ENCODE data around the gene LAIR2.

The LAIR2 gene

DNA sequence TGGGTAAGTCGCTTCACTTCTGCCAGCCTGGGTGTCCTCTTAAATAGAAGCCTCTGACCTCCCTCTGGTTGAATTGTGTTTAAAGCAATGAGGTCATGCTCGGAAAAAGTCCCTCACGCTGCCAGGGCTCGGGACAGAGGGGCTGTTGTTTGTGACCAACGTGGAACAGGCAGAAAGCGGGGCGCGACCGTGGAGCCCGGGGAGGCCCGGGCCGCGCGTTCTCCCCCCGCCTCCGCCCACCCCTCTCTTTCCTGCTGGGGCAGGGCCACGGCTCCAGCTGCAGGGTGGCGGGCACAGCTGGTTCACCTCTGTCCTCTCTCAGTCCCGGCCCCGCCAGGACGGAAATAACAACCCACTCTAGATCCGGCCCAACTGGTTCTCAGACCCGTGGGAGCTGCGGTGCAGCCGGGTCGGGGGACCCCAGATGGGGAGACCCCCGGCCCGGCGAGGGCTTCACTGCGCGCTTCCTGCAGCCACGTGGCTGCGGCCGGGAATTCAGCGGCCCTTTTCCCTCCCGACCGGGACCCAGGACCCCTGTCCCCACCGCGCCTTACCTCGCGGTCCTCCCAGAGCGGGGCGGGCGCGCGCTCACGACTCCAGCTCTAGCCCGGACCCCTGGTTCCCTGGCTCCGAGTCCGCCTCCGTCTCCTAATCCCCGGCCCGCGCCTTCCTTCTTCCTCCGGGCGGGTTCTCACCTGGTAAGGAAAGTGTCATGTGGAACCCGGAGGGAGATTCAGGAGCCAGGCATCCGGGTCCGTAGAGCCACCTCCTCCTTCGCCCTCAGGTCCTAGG lies 31.4 kb upstream of the LAIR2 start:
- Histone ChIP-seq H3K4me3 (replicated peaks; ENCODE audit: insufficient read depth, low read length) (no peak overlapping the region; the same call in 1 of the 2 replicates), H3K27ac (replicated peaks) (no peak overlapping the region), H3K27me3 (ENCODE audit: insufficient read depth, poor library complexity, severe bottlenecking) (peaks cover 55% of the 10 kb centered on the region)
- TF ChIP-seq, protein P1, sequence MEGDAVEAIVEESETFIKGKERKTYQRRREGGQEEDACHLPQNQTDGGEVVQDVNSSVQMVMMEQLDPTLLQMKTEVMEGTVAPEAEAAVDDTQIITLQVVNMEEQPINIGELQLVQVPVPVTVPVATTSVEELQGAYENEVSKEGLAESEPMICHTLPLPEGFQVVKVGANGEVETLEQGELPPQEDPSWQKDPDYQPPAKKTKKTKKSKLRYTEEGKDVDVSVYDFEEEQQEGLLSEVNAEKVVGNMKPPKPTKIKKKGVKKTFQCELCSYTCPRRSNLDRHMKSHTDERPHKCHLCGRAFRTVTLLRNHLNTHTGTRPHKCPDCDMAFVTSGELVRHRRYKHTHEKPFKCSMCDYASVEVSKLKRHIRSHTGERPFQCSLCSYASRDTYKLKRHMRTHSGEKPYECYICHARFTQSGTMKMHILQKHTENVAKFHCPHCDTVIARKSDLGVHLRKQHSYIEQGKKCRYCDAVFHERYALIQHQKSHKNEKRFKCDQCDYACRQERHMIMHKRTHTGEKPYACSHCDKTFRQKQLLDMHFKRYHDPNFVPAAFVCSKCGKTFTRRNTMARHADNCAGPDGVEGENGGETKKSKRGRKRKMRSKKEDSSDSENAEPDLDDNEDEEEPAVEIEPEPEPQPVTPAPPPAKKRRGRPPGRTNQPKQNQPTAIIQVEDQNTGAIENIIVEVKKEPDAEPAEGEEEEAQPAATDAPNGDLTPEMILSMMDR (IDR thresholded peaks at IDR 0.05; ENCODE audit: insufficient read depth, low read length) = no peak
- DNase-seq (ENCODE audit: low read depth in 1 of 2, low spot score in 1 of 2) = no peak

DNA sequence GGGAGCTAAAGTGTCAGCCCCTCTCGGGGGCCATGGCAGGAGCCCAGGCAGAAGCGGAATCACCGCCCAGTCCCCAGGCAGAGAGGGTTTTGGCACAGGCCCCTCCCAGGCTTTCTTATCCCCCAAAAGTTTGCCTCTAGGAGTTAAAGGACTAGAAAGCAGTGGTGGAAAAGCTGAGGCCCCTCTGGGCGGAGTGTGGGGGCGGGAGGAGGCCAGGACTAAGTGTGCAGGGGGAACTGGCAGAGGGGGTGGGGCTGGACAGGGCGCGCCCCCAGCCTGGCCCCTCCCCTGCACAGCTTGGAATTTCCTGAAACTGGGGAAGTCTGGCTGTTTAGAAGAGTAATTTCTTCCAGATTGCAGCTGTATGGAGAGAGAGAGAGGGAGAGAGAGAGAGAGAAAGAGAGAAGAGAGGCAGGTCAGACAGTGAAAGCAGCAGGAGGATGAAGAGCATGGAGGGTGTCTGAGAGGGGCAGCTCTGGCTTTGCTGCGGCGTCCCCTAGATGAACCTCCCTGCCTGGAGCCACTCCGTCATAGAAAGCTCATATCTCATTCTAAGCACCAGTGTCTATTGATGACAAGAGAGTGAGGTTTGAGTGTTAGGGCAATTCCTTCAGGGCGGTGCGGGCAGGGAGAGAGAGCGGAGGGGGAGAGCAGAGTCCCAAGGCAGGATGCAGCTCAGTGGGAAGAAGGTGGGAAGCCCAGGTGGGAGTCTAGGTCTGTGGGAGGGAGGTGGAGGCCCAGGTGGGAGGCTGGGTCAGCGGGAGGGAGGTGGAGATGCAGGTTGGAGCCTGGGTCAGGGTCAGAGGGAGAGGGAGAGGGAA lies 29.4 kb upstream of the LAIR2 start, which contains the start of gene CDC42EP5:
TSS of gene CDC42EP5 (minus strand) at position 226 of the 821 bp plus-strand sequence. CDS start 7,749 bp downstream, outside the sequence.
- no peak for DNase-seq (ENCODE audit: low read depth in 1 of 2, low spot score in 1 of 2)
- peaks cover 58% of the 10 kb centered on the region for H3K27me3 ChIP-seq (ENCODE audit: insufficient read depth, poor library complexity, severe bottlenecking)
- TF ChIP-seq SPI1 (IDR thresholded peaks at IDR 0.05; ENCODE audit: borderline replicate concordance, low read depth) (no peak), POLR2AphosphoS5 (IDR thresholded peaks at IDR 0.05; ENCODE audit: low read depth) (no peak), GABPA (IDR thresholded peaks at IDR 0.05; ENCODE audit: low read depth) (no peak)
- TF ChIP-seq, protein P2, sequence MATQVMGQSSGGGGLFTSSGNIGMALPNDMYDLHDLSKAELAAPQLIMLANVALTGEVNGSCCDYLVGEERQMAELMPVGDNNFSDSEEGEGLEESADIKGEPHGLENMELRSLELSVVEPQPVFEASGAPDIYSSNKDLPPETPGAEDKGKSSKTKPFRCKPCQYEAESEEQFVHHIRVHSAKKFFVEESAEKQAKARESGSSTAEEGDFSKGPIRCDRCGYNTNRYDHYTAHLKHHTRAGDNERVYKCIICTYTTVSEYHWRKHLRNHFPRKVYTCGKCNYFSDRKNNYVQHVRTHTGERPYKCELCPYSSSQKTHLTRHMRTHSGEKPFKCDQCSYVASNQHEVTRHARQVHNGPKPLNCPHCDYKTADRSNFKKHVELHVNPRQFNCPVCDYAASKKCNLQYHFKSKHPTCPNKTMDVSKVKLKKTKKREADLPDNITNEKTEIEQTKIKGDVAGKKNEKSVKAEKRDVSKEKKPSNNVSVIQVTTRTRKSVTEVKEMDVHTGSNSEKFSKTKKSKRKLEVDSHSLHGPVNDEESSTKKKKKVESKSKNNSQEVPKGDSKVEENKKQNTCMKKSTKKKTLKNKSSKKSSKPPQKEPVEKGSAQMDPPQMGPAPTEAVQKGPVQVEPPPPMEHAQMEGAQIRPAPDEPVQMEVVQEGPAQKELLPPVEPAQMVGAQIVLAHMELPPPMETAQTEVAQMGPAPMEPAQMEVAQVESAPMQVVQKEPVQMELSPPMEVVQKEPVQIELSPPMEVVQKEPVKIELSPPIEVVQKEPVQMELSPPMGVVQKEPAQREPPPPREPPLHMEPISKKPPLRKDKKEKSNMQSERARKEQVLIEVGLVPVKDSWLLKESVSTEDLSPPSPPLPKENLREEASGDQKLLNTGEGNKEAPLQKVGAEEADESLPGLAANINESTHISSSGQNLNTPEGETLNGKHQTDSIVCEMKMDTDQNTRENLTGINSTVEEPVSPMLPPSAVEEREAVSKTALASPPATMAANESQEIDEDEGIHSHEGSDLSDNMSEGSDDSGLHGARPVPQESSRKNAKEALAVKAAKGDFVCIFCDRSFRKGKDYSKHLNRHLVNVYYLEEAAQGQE (IDR thresholded peaks at IDR 0.05; ENCODE audit: insufficient replicate concordance, low read depth) = no peak
- TF ChIP-seq, protein P1 (IDR thresholded peaks at IDR 0.05; ENCODE audit: insufficient read depth, low read length) = no peak
- H3K4me3 ChIP-seq (replicated peaks; ENCODE audit: insufficient read depth, low read length) = no peak within 1 kb of the TSS
- no peak within 1 kb of the TSS for H3K27ac ChIP-seq (replicated peaks)

DNA sequence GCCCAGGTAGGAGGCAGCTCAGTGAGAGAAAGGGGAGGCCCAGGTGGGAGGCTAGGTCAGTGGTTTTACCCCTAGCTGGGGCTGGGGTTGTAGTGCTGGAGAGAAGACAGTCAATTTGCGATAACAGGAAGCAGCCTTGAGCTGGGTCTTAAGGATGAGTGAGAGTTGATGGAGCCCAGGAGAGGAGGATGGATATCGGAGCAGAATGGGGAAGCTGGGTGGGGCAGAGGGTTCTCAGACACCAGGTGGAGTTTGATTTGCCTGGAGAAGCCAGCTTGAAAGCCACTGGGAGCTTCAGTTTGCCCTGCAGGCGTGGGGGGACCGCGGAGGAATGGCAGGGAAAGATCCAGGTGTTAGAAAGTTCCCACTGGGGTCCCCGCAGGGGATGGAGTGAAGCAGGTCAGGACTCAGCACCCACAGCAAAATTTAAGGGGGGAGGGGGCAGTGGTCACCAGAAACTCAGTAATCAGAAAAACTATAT lies 28.7 kb upstream of the LAIR2 start:
- TF ChIP-seq GABPA (IDR thresholded peaks at IDR 0.05; ENCODE audit: low read depth) = no peak
- no peak for TF ChIP-seq POLR2AphosphoS5 (IDR thresholded peaks at IDR 0.05; ENCODE audit: low read depth)
- TF ChIP-seq SPI1 (IDR thresholded peaks at IDR 0.05; ENCODE audit: borderline replicate concordance, low read depth) = no peak
- TF ChIP-seq, protein P2 (IDR thresholded peaks at IDR 0.05; ENCODE audit: insufficient replicate concordance, low read depth) = no peak
- TF ChIP-seq, protein P1 (IDR thresholded peaks at IDR 0.05; ENCODE audit: insufficient read depth, low read length) = no peak
- no peak overlapping the region for H3K4me3 ChIP-seq (replicated peaks; ENCODE audit: insufficient read depth, low read length)
- H3K27me3 ChIP-seq (ENCODE audit: insufficient read depth, poor library complexity, severe bottlenecking) = peaks cover 58% of the 10 kb centered on the region
- no peak for DNase-seq (ENCODE audit: low read depth in 1 of 2, low spot score in 1 of 2)
- no peak overlapping the region for H3K27ac ChIP-seq (replicated peaks)
